Measurements from ENCODE around the gene ZBTB25. TPM values are rescaled to one million over a fixed set of nuclear protein-coding genes. Genes with fewer than 3 reads are reported as not detected.

The ZBTB25 gene
- total RNA-seq, 1 donor from 2014 or later: 4.7 TPM

DNA sequence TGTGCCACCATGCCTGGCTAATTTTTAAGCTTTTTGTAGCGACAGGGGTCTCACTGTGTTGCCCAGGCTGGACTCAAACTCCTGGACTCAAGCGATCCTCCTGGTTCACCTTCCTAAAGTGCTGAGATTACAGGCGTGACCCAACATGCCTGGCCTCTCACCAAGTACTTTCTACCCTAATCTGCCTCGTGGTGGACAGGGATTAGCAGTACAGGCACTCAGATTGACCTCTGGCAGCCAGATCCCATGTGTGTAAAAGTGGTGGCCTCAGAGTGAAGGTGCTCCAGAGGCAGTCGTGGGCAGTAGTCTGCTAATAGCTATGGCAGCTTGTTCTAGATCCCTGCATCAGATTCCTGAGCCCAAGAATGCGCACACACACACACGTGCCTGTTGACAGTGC, 84.6 kb downstream of the ZBTB25 start:
- DNase-seq (ENCODE audit: low read depth) (no peak), FAIRE-seq (no peak)
- H3K27me3 ChIP-seq (ENCODE audit: control insufficient read depth, insufficient read depth, low read length): no peaks in the 10 kb centered on the region
- TF ChIP-seq, protein P1, sequence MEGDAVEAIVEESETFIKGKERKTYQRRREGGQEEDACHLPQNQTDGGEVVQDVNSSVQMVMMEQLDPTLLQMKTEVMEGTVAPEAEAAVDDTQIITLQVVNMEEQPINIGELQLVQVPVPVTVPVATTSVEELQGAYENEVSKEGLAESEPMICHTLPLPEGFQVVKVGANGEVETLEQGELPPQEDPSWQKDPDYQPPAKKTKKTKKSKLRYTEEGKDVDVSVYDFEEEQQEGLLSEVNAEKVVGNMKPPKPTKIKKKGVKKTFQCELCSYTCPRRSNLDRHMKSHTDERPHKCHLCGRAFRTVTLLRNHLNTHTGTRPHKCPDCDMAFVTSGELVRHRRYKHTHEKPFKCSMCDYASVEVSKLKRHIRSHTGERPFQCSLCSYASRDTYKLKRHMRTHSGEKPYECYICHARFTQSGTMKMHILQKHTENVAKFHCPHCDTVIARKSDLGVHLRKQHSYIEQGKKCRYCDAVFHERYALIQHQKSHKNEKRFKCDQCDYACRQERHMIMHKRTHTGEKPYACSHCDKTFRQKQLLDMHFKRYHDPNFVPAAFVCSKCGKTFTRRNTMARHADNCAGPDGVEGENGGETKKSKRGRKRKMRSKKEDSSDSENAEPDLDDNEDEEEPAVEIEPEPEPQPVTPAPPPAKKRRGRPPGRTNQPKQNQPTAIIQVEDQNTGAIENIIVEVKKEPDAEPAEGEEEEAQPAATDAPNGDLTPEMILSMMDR (IDR thresholded peaks at IDR 0.05; ENCODE audit: insufficient read depth, low read length, severe bottlenecking): no peak
- peaks cover 12% of the 10 kb centered on the region for H3K36me3 ChIP-seq (ENCODE audit: control insufficient read depth, insufficient read depth, low read length)
- H3K4me3 ChIP-seq (ENCODE audit: low read depth, low read length): no peak overlapping the region

- TF ChIP-seq, protein P1 (IDR thresholded peaks at IDR 0.05; ENCODE audit: insufficient read depth, low read length, severe bottlenecking): no peak
- Histone ChIP-seq H3K36me3 (ENCODE audit: control insufficient read depth, insufficient read depth, low read length) (peaks cover 12% of the 10 kb centered on the region), H3K4me3 (ENCODE audit: low read depth, low read length) (no peak overlapping the region), H3K27me3 (ENCODE audit: control insufficient read depth, insufficient read depth, low read length) (no peaks in the 10 kb centered on the region)
- FAIRE-seq (no peak), DNase-seq (ENCODE audit: low read depth) (no peak)
Measured at GRCh38 chr14:64417771-64418125, 85.9 kb downstream of the ZBTB25 start.

GRCh38 chr14:64417055-64417770, 86.4 kb downstream of the ZBTB25 start:
- TF ChIP-seq, protein P1 (IDR thresholded peaks at IDR 0.05; ENCODE audit: insufficient read depth, low read length, severe bottlenecking): no peak
- DNase-seq (ENCODE audit: low read depth): no peak
- no peak for FAIRE-seq
- Histone ChIP-seq H3K36me3 (ENCODE audit: control insufficient read depth, insufficient read depth, low read length) (peaks cover 12% of the 10 kb centered on the region), H3K27me3 (ENCODE audit: control insufficient read depth, insufficient read depth, low read length) (no peaks in the 10 kb centered on the region), H3K4me3 (ENCODE audit: low read depth, low read length) (no peak overlapping the region)

- FAIRE-seq: no peak
- DNase-seq (ENCODE audit: low read depth): no peak
- no peaks in the 10 kb centered on the region for H3K27me3 ChIP-seq (ENCODE audit: control insufficient read depth, insufficient read depth, low read length)
- peaks cover 12% of the 10 kb centered on the region for H3K36me3 ChIP-seq (ENCODE audit: control insufficient read depth, insufficient read depth, low read length)
- TF ChIP-seq, protein P1 (IDR thresholded peaks at IDR 0.05; ENCODE audit: insufficient read depth, low read length, severe bottlenecking): no peak
- H3K4me3 ChIP-seq (ENCODE audit: low read depth, low read length): no peak overlapping the region
Measured at GRCh38 chr14:64416348-64416932, 87.2 kb downstream of the ZBTB25 start.

DNA sequence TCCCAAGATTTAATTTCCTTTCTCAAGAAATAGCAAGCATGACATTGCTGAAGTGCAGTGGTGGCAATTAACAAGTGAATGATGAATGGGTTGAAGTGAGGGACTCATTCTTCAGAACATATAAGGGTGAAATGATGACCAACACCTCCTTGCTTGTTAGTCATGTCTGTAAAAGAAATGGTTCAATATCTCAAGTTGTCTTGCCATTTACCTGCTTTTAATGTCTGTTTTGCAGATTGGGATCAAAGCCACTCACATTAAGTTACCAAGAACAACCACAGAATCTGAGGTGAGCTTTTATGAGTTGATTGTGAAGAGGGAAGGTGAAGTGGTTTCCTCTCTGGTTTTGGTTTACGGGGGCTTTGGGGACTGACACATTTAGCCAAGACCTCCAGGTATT, 91.4 kb downstream of the ZBTB25 start:
- DNase-seq (ENCODE audit: low read depth) (no peak), FAIRE-seq (no peak)
- H3K36me3 ChIP-seq (ENCODE audit: control insufficient read depth, insufficient read depth, low read length): no peaks in the 10 kb centered on the region
- H3K4me3 ChIP-seq (ENCODE audit: low read depth, low read length): no peak overlapping the region
- TF ChIP-seq, protein P1 (IDR thresholded peaks at IDR 0.05; ENCODE audit: insufficient read depth, low read length, severe bottlenecking): no peak
- no peaks in the 10 kb centered on the region for H3K27me3 ChIP-seq (ENCODE audit: control insufficient read depth, insufficient read depth, low read length)
